IMR-90 (cell line): ENCODE data around the gene ADGRA1. TPM values are rescaled to one million over a fixed set of nuclear protein-coding genes. Genes with fewer than 3 reads are reported as not detected.

Experiments
- ATAC-seq: fragments of 200-7000 bp; cut with Tn5 transposase; 2 replicates; pipeline ENCODE4 v1.9.1; 2020; ENCODE audit warnings: low read depth, mild to moderate bottlenecking, moderate library complexity
- BruUV-seq: library from RNA; stranded (reverse); fragments of 400-500 nt; replicated peaks from 2 replicates; lab custom pipeline; 2021; lab: Mats Ljungman, UMichigan
- CTCF ChIA-PET: fragments of 300-600 bp; formaldehyde crosslinking; extraction: SDS; loops from one replicate; lab custom pipeline; 2021; ENCODE audit warnings: antibody characterized with exemption; lab: Yijun Ruan, JAX
- POLR2A ChIA-PET: fragments of 300-600 bp; sonication (Branson Sonifier 250); formaldehyde crosslinking; loops from one replicate; lab custom pipeline; 2022; ENCODE audit warnings: antibody characterized with exemption; ENCODE audit not compliant: unreplicated experiment; lab: Charles Lee
- DNase-seq: peaks from one replicate; pipeline ENCODE4 v3.0.0; 2013
- H2AFZ ChIP-seq: replicated peaks from 2 replicates; pipeline ENCODE3; 2013; ENCODE audit warnings: low read length, mild to moderate bottlenecking; ENCODE audit not compliant: poor library complexity
- H2AK5ac ChIP-seq: 2 replicates; pipeline ENCODE4 v1.6.1; 2013; ENCODE audit warnings: low read depth, low read length, inconsistent platforms
- H2AK9ac ChIP-seq: replicated peaks from 2 replicates; pipeline ENCODE3; 2013; ENCODE audit warnings: mild to moderate bottlenecking, low read depth, low read length, moderate library complexity; ENCODE audit not compliant: poor library complexity
- H2BK120ac ChIP-seq: 2 replicates; pipeline ENCODE4 v1.6.1; 2013; ENCODE audit warnings: low read depth, low read length, inconsistent platforms
- H2BK15ac ChIP-seq: 3 replicates; pipeline ENCODE4 v1.6.1; 2013; ENCODE audit warnings: low read depth, low read length, inconsistent platforms
- H2BK20ac ChIP-seq: 2 replicates; pipeline ENCODE4 v1.6.1; 2013; ENCODE audit warnings: low read depth, mild to moderate bottlenecking, inconsistent platforms, low read length, moderate library complexity
- H2BK5ac ChIP-seq: 2 replicates; pipeline ENCODE4 v1.6.1; 2013; ENCODE audit warnings: mild to moderate bottlenecking, low read depth, low read length, inconsistent platforms; ENCODE audit not compliant: poor library complexity, severe bottlenecking
- H3K14ac ChIP-seq: replicated peaks from 2 replicates; pipeline ENCODE4 v1.6.1; 2013; ENCODE audit warnings: low read depth, low read length, inconsistent platforms
- H3K18ac ChIP-seq: 2 replicates; pipeline ENCODE4 v1.6.1; 2013; ENCODE audit warnings: low read depth, low read length, control low read depth
- H3K23ac ChIP-seq: 2 replicates; pipeline ENCODE4 v1.6.1; 2013; ENCODE audit warnings: low read depth, low read length, inconsistent platforms
- H3K27ac ChIP-seq: 2 replicates; pipeline ENCODE4 v1.5.1; 2013; ENCODE audit warnings: mild to moderate bottlenecking, control low read depth, low read length; ENCODE audit not compliant: insufficient read depth
- H3K27me3 ChIP-seq: 2 replicates; pipeline ENCODE4 v1.6.1; 2013; ENCODE audit warnings: low read length; ENCODE audit not compliant: control insufficient read depth, insufficient read depth
- H3K36me3 ChIP-seq: 2 replicates; pipeline ENCODE4 v1.6.1; 2013; ENCODE audit warnings: low read length, mixed read lengths; ENCODE audit not compliant: control insufficient read depth, insufficient read depth
- H3K4ac ChIP-seq: 2 replicates; pipeline ENCODE4 v1.6.1; 2013; ENCODE audit warnings: low read depth, low read length, inconsistent platforms
- H3K4me1 ChIP-seq: 2 replicates; pipeline ENCODE4 v1.6.1; 2013; ENCODE audit warnings: low read length, mixed read lengths; ENCODE audit not compliant: control insufficient read depth, insufficient read depth
- H3K4me2 ChIP-seq: 2 replicates; pipeline ENCODE4 v1.6.1; 2013; ENCODE audit warnings: low read depth, mild to moderate bottlenecking, control low read depth, low read length, moderate library complexity
- H3K4me3 ChIP-seq: 2 replicates; pipeline ENCODE4 v1.5.1; 2013; ENCODE audit warnings: low read depth, mild to moderate bottlenecking, control low read depth, low read length, moderate library complexity; ENCODE audit not compliant: insufficient read depth
- H3K56ac ChIP-seq: 2 replicates; pipeline ENCODE4 v1.6.1; 2013; ENCODE audit warnings: low read length, inconsistent platforms; ENCODE audit not compliant: insufficient read depth; ENCODE audit errors: extremely low read depth
- H3K79me1 ChIP-seq, 2 experiments: 2 replicates each; pipeline ENCODE4 v1.6.1; 2013; ENCODE audit warnings: low read length in 2 of 2, inconsistent platforms in 1 of 2, low read depth in 1 of 2
- H3K9ac ChIP-seq: 2 replicates; pipeline ENCODE4 v1.6.1; 2013; ENCODE audit warnings: low read depth, low read length, control low read depth
- H3K9me1 ChIP-seq: 2 replicates; pipeline ENCODE4 v1.6.1; 2013; ENCODE audit warnings: low read length, inconsistent platforms; ENCODE audit not compliant: insufficient read depth
- H3K9me3 ChIP-seq: 2 replicates; pipeline ENCODE4 v1.6.1; 2013; ENCODE audit warnings: low read length; ENCODE audit not compliant: control insufficient read depth, insufficient read depth
- H4K20me1 ChIP-seq: 2 replicates; pipeline ENCODE4 v1.6.1; 2013; ENCODE audit warnings: low read length, inconsistent platforms; ENCODE audit not compliant: insufficient read depth
- H4K5ac ChIP-seq: 2 replicates; pipeline ENCODE4 v1.6.1; 2013; ENCODE audit warnings: mild to moderate bottlenecking, low read depth, low read length, control low read depth
- H4K8ac ChIP-seq, 2 experiments: 2 replicates each; pipeline ENCODE4 v1.6.1; 2013; ENCODE audit warnings: low read depth in 2 of 2, low read length in 2 of 2, control low read depth in 1 of 2, inconsistent platforms in 1 of 2
- H4K91ac ChIP-seq: 2 replicates; pipeline ENCODE4 v1.6.1; 2013; ENCODE audit warnings: low read depth, low read length, inconsistent platforms; ENCODE audit not compliant: insufficient read depth
- BHLHE40 ChIP-seq: fragments of 150-350 bp; IDR thresholded peaks from 2 replicates; pipeline ENCODE4 v1.6.1; 2016; ENCODE audit warnings: mild to moderate bottlenecking, low read depth, low read length
- CEBPB ChIP-seq: IDR thresholded peaks from 2 replicates; pipeline ENCODE4 v1.6.1; 2012; ENCODE audit warnings: low read depth, low read length, improper control_type of control experiment
- CHD1 ChIP-seq: IDR thresholded peaks from 2 replicates; pipeline ENCODE4 v1.6.1; 2012; ENCODE audit warnings: low read depth, low read length, improper control_type of control experiment
- CTCF ChIP-seq: conservative IDR thresholded peaks from 2 replicates; pipeline ENCODE4 v1.5.1; 2012; ENCODE audit warnings: mild to moderate bottlenecking, low read depth, low read length, improper control_type of control experiment
- ELK1 ChIP-seq: fragments of 150-350 bp; IDR thresholded peaks from 2 replicates; pipeline ENCODE4 v1.6.1; 2016; ENCODE audit warnings: low read depth, mild to moderate bottlenecking, low read length, moderate library complexity, borderline replicate concordance
- FOS ChIP-seq: fragments of 150-350 bp; IDR thresholded peaks from 2 replicates; pipeline ENCODE4 v1.6.1; 2016; ENCODE audit warnings: low read depth, low read length
- MAFK ChIP-seq: IDR thresholded peaks from 2 replicates; pipeline ENCODE4 v1.6.1; 2012; ENCODE audit warnings: low read depth, low read length, improper control_type of control experiment
- MAZ ChIP-seq: IDR thresholded peaks from 2 replicates; pipeline ENCODE4 v1.6.1; 2012; ENCODE audit warnings: low read depth, mild to moderate bottlenecking, low read length, improper control_type of control experiment, moderate library complexity, borderline replicate concordance
- MXI1 ChIP-seq: IDR thresholded peaks from 2 replicates; pipeline ENCODE4 v1.6.1; 2012; ENCODE audit warnings: low read depth, mild to moderate bottlenecking, low read length, moderate library complexity, borderline replicate concordance
- NFE2L2 ChIP-seq: fragments of 150-350 bp; IDR thresholded peaks from 2 replicates; pipeline ENCODE4 v1.6.1; 2016; ENCODE audit warnings: low read depth, mild to moderate bottlenecking, low read length
- POLR2A ChIP-seq: IDR thresholded peaks from 2 replicates; pipeline ENCODE4 v1.6.1; 2012; ENCODE audit warnings: mild to moderate bottlenecking, low read depth, low read length
- RAD21 ChIP-seq: IDR thresholded peaks from 2 replicates; pipeline ENCODE4 v1.6.1; 2012; ENCODE audit warnings: low read length, improper control_type of control experiment
- RCOR1 ChIP-seq: IDR thresholded peaks from 2 replicates; pipeline ENCODE4 v1.6.1; 2012; ENCODE audit warnings: mild to moderate bottlenecking, low read length, improper control_type of control experiment; ENCODE audit not compliant: insufficient replicate concordance
- RFX5 ChIP-seq: IDR thresholded peaks from 2 replicates; pipeline ENCODE4 v1.8.0; 2012; ENCODE audit warnings: low read depth, mild to moderate bottlenecking, low read length, moderate library complexity
- USF2 ChIP-seq: fragments of 150-350 bp; IDR thresholded peaks from 2 replicates; pipeline ENCODE4 v1.6.1; 2017; ENCODE audit warnings: mild to moderate bottlenecking, antibody characterized with exemption, low read length, low read depth
- WGBS, 2 experiments: methylation state at CpG; one replicate each; pipeline versions ENCODE4 v1.1.5 to v1.1.7; 2013; ENCODE audit warnings: missing lambda C conversion rate in 2 of 2; ENCODE audit not compliant: insufficient read length in 1 of 2; ENCODE audit errors: extremely low coverage in 2 of 2; 5-methylcytosine and 5-hydroxymethylcytosine counted together
- dilution Hi-C: fragments of 300-500 bp; cut with HindIII; formaldehyde crosslinking; loops from one replicate; pipeline ENCODE4 v1.14.3; 2018; ENCODE audit warnings: low sequenced_read_pairs; ENCODE audit not compliant: unreplicated experiment
- in situ Hi-C: fragments of 300-500 bp; cut with MboI; formaldehyde crosslinking; loops from 3 replicates; pipeline ENCODE4 v1.14.3; 2019; ENCODE audit warnings: low sequenced_read_pairs, inconsistent platforms, mixed read lengths
- intact Hi-C: fragments of 100-400 bp; cut with micrococcal nuclease; formaldehyde crosslinking; loops from 2 replicates; pipeline ENCODE4 v1.10.0; 2022
- polyA plus RNA-seq, 3 experiments: library from polyadenylated mRNA; depleted of rRNA; stranded (reverse); fragments of >200 nt; gene quantifications; 2 replicates each; pipeline ENCODE4 v1.2.3, GENCODE V29; 2012; ENCODE audit warnings: low replicate concordance in 1 of 3
- total RNA-seq: library from RNA; depleted of rRNA; stranded (reverse); fragments of >200 nt; gene quantifications from 2 replicates; pipeline ENCODE4 v1.2.3, GENCODE V29; 2012

ADGRA1 gene
- total and polyA plus RNA-seq, 2 of the 4 experiments (the other 2 are of a cell fraction) = not detected

GRCh38 chr10:133127291-133128125 lies 39.8 kb downstream of the ADGRA1 start:
- DNase-seq (no peak), ATAC-seq (no peak)
- H2BK5ac ChIP-seq = no peak overlapping the region
- ChIA-PET CTCF (no interaction called here), POLR2A (no interaction called here)
- no peak overlapping the region for H2BK20ac ChIP-seq
- H3K79me1 ChIP-seq = no peaks in the 10 kb centered on the region
- no peak overlapping the region for H3K4me3 ChIP-seq
- no peak overlapping the region for H3K27ac ChIP-seq
- H4K8ac ChIP-seq = no peak overlapping the region
- TF ChIP-seq POLR2A (no peak), RAD21 (no peak), CTCF (no peak), CEBPB (no peak), USF2 (no peak), FOS (no peak), ELK1 (no peak), NFE2L2 (no peak), MAFK (no peak), RCOR1 (no peak), MXI1 (no peak), CHD1 (no peak), MAZ (no peak), BHLHE40 (no peak), RFX5 (no peak)
- no peak overlapping the region for H2AK5ac ChIP-seq
- no peak overlapping the region for H3K4me2 ChIP-seq
- no peak overlapping the region for H3K9ac ChIP-seq
- H4K5ac ChIP-seq = no peak overlapping the region
- H2BK15ac ChIP-seq = no peak overlapping the region
- BruUV-seq = no TSS peak
- no peaks in the 10 kb centered on the region for H3K4me1 ChIP-seq
- dilution Hi-C loops = no loop called here
- H3K14ac ChIP-seq = no peak overlapping the region
- no peaks in the 10 kb centered on the region; the same call in 1 of the 2 replicates for H3K27me3 ChIP-seq
- H3K9me1 ChIP-seq = no peaks in the 10 kb centered on the region
- 76% methylated on average over 4 of the region's 36 CpGs; no CpG with 5 or more reads in 1 of the 2 experiments for WGBS, 2 experiments
- intact Hi-C loops = no loop called here
- H2AK9ac ChIP-seq = no peak overlapping the region
- H3K9me3 ChIP-seq = peaks cover 3% of the 10 kb centered on the region; the same call in 1 of the 2 replicates
- no peaks in the 10 kb centered on the region for H3K36me3 ChIP-seq
- no peak overlapping the region for H4K91ac ChIP-seq
- no peak overlapping the region for H2BK120ac ChIP-seq
- H3K18ac ChIP-seq = no peak overlapping the region
- H2AFZ ChIP-seq = no peak overlapping the region
- H3K56ac ChIP-seq = no peak overlapping the region
- H4K20me1 ChIP-seq = no peaks in the 10 kb centered on the region
- no peak overlapping the region for H3K4ac ChIP-seq
- in situ Hi-C loops = loop anchor here (25.0 kb wide), 1 partner anchor 465 kb away; no protein-coding TSS in a partner anchor
- no peak overlapping the region for H3K23ac ChIP-seq
